ENCODE measurements around the gene COPE. TPM values are rescaled to one million over a fixed set of nuclear protein-coding genes. Genes with fewer than 3 reads are reported as not detected.
"Not testable (repeated sequence)": the region's sequence is repeated elsewhere in the genome, so short reads cannot be mapped to it uniquely, and the experiment has no call there.

The COPE gene
- total and polyA plus RNA-seq, 3 donors from 2014 or later: 343 to 692 (median 490) TPM

DNA sequence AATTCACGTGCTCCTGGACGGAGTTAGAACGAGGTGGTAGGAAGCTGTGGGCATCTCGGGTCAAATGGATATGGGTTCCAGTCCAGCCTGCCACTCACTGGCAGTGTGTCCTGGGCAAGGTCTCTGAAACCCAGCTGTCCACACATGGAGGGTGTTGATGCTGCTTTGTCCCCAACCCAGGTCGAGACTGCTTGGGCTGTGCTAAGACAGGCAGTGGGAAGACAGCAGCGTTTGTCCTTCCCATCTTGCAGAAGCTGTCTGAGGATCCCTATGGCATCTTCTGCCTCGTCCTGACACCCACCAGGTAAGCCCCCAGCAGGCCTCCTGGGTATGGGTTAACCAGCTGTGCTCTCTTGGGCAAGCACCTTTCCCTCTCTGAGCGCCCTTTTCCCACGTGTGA lies 1.2 kb upstream of the COPE start:
- Histone ChIP-seq H3K9me3 (no peaks in the 10 kb centered on the region), H3K27me3 (no peaks in the 10 kb centered on the region), H3K4me3 (peak overlapping the region; percentile 81 to 82), H3K36me3 (ENCODE audit: low read depth, missing control alignments) (no peaks in the 10 kb centered on the region), H3K27ac (no peak overlapping the region), H3K4me1 (peaks cover 20% of the 10 kb centered on the region)
- DNase-seq: no peak
- intact Hi-C loops (cut with DNase I; ENCODE audit: low total_unique reads): no loop called here
- TF ChIP-seq, protein P1, sequence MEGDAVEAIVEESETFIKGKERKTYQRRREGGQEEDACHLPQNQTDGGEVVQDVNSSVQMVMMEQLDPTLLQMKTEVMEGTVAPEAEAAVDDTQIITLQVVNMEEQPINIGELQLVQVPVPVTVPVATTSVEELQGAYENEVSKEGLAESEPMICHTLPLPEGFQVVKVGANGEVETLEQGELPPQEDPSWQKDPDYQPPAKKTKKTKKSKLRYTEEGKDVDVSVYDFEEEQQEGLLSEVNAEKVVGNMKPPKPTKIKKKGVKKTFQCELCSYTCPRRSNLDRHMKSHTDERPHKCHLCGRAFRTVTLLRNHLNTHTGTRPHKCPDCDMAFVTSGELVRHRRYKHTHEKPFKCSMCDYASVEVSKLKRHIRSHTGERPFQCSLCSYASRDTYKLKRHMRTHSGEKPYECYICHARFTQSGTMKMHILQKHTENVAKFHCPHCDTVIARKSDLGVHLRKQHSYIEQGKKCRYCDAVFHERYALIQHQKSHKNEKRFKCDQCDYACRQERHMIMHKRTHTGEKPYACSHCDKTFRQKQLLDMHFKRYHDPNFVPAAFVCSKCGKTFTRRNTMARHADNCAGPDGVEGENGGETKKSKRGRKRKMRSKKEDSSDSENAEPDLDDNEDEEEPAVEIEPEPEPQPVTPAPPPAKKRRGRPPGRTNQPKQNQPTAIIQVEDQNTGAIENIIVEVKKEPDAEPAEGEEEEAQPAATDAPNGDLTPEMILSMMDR (IDR thresholded peaks at IDR 0.05): no peak
- TF ChIP-seq POLR2A (IDR thresholded peaks at IDR 0.05): no peak
- WGBS, 2 donors: 47 to 54% methylated on average over 4 to 9 of the region's 9 CpGs

DNA sequence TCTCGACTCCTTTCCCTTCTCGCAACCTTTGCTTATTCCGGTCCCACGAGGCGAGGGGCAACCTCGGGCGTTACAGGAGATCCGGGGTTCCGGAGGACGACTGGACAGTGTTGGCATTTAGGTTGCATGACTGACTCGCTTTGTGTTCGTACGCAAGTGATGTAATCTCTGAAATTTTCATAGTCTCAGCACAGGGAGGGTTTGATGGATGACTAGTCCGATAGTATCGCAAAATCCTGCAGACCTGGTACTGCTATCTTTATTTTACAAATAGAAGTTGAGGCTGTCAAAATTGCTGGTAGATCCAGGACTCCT lies 670 bp upstream of the COPE start:
- H3K27me3 ChIP-seq: no peaks in the 10 kb centered on the region
- TF ChIP-seq, protein P1 (IDR thresholded peaks at IDR 0.05): no peak
- TF ChIP-seq POLR2A (IDR thresholded peaks at IDR 0.05): no peak
- intact Hi-C loops (cut with DNase I; ENCODE audit: low total_unique reads): no loop called here
- no peaks in the 10 kb centered on the region for H3K9me3 ChIP-seq
- peak overlapping the region; percentile 81 to 82 for H3K4me3 ChIP-seq
- WGBS, 2 donors: 0 to 3% methylated on average over 15 of the region's 15 CpGs
- no peaks in the 10 kb centered on the region for H3K36me3 ChIP-seq (ENCODE audit: low read depth, missing control alignments)
- H3K4me1 ChIP-seq: peaks cover 20% of the 10 kb centered on the region
- H3K27ac ChIP-seq: no peak overlapping the region
- DNase-seq: no peak

GRCh38 chr19:18917593-18917992 lies 1.6 kb downstream of the COPE start:
- Histone ChIP-seq H3K4me3 (peak overlapping the region in 1 of 2 donors; percentile 82), H3K4me1 (peaks cover 20% of the 10 kb centered on the region)
- H3K36me3 ChIP-seq (ENCODE audit: low read depth, missing control alignments); H3K27me3 ChIP-seq; intact Hi-C loops (cut with DNase I; ENCODE audit: low total_unique reads); H3K9me3 ChIP-seq; DNase-seq; H3K27ac ChIP-seq: not testable (repeated sequence)
- WGBS, 2 donors: 48 to 70% methylated on average over 9 of the region's 9 CpGs

DNA sequence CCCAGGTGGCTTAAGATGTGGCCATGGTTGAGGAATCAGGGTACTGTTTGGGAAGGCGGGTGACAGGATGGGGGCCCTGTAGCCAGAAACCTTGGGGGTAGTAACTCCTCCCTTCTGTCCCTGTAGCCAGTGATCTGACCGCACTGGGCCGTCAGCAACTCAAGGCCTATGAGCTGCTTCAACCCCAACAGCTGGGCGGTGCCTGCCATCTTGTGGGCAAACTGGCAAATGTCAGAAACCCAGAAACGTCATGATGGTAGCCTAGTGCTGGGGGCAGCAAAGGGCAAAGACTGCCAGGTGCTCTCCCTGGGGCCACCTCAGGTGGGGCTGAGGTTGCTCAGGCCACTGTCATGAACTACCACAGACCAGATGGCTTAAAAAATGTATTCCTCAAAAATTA lies 3.5 kb downstream of the COPE start:
- TF ChIP-seq, protein P1 (IDR thresholded peaks at IDR 0.05): peak; percentile 33 to 40 (median 34)
- no peak for TF ChIP-seq POLR2A (IDR thresholded peaks at IDR 0.05)
- 45 to 83% methylated on average over 1 to 5 of the region's 5 CpGs for WGBS, 2 donors
- Histone ChIP-seq H3K9me3 (no peaks in the 10 kb centered on the region), H3K27me3 (no peaks in the 10 kb centered on the region), H3K4me3 (no peak overlapping the region), H3K4me1 (peaks cover 20% of the 10 kb centered on the region), H3K27ac (peak overlapping the region in 1 of 2 donors; percentile 50), H3K36me3 (ENCODE audit: low read depth, missing control alignments) (no peaks in the 10 kb centered on the region)
- DNase-seq: peak; percentile 82
- intact Hi-C loops (cut with DNase I; ENCODE audit: low total_unique reads): no loop called here

- Histone ChIP-seq H3K9me3 (no peaks in the 10 kb centered on the region), H3K27ac (no peak overlapping the region), H3K4me3 (no peak overlapping the region), H3K4me1 (peaks cover 17% of the 10 kb centered on the region), H3K27me3 (no peaks in the 10 kb centered on the region), H3K36me3 (ENCODE audit: low read depth, missing control alignments) (no peaks in the 10 kb centered on the region)
- no peak for TF ChIP-seq POLR2A (IDR thresholded peaks at IDR 0.05)
- TF ChIP-seq, protein P1 (IDR thresholded peaks at IDR 0.05): no peak
- WGBS, 2 donors: 61 to 80% methylated on average over 2 to 5 of the region's 5 CpGs
- intact Hi-C loops (cut with DNase I; ENCODE audit: low total_unique reads): no loop called here
- DNase-seq: no peak
Observed at GRCh38 chr19:18913466-18913865, 5.7 kb downstream of the COPE start.

Measured in testis (tissue), 3 donors.